Measurements from ENCODE around the gene ITGA7.
A peak's percentile ranks its signal among the peaks of the same experiment; 100 is the strongest.

The ITGA7 gene

GRCh38 chr12:55698965-55699364 lies 8.7 kb downstream of the ITGA7 start:
- DNase-seq, result no peak

- no peak for DNase-seq
These were observed 9.3 kb downstream of the ITGA7 start for GRCh38 chr12:55698241-55698955.

GRCh38 chr12:55697686-55698085 lies 10.0 kb downstream of the ITGA7 start:
- peak; percentile 47 for DNase-seq

GRCh38 chr12:55696796-55697462 lies 10.8 kb downstream of the ITGA7 start:
- peak; percentile 49 for DNase-seq

GRCh38 chr12:55696141-55696540 lies 11.6 kb downstream of the ITGA7 start:
- no peak for DNase-seq

GRCh38 chr12:55695349-55695748 lies 12.4 kb downstream of the ITGA7 start:
- DNase-seq, result peak; percentile 48

GRCh38 chr12:55694651-55695050 lies 13.1 kb downstream of the ITGA7 start:
- DNase-seq, result no peak

GRCh38 chr12:55694188-55694515 lies 13.6 kb downstream of the ITGA7 start:
- DNase-seq, result peak; percentile 48

GRCh38 chr12:55693323-55694187 lies 14.1 kb downstream of the ITGA7 start:
- peak; percentile 43 for DNase-seq

- DNase-seq, result peak; percentile 52
These were observed 14.9 kb downstream of the ITGA7 start for GRCh38 chr12:55692631-55693322.

GRCh38 chr12:55688716-55689655 lies 18.7 kb downstream of the ITGA7 start:
- peak; percentile 50 for DNase-seq

- DNase-seq, result no peak
These were observed 20.0 kb downstream of the ITGA7 start for GRCh38 chr12:55687746-55688145.

GRCh38 chr12:55686366-55687010 lies 21.2 kb downstream of the ITGA7 start:
- DNase-seq, result peak; percentile 50

GRCh38 chr12:55685671-55686070 lies 22.0 kb downstream of the ITGA7 start:
- DNase-seq, result peak; percentile 43

GRCh38 chr12:55684761-55685370 lies 22.8 kb downstream of the ITGA7 start:
- DNase-seq, result peak; percentile 45

GRCh38 chr12:55683676-55684075 lies 24.0 kb downstream of the ITGA7 start:
- no peak for DNase-seq

GRCh38 chr12:55682087-55682796 lies 25.5 kb downstream of the ITGA7 start:
- DNase-seq, result peak; percentile 50

- peak; percentile 93 for DNase-seq
These were observed 26.3 kb downstream of the ITGA7 start for GRCh38 chr12:55681142-55682077.

GRCh38 chr12:55679691-55680090 lies 28.0 kb downstream of the ITGA7 start:
- no peak for DNase-seq

All from islet precursor cell (in vitro differentiated cells).